Measurements from ENCODE around the gene ZNF568. TPM values are rescaled to one million over a fixed set of nuclear protein-coding genes. Genes with fewer than 3 reads are reported as not detected.

The ZNF568 gene
- polyA plus RNA-seq, 1 of the 3 experiments (the other 2 are of a cell fraction) = 5.5 TPM

GRCh38 chr19:36915992-36916830 is at the start of gene ZNF568, which contains the start of gene ZNF829 (continued):
- TF ChIP-seq TAF1 (IDR thresholded peaks at IDR 0.05; ENCODE audit: borderline replicate concordance, low read depth, low read length) = no peak
- TF ChIP-seq SMC3 (IDR thresholded peaks at IDR 0.05; ENCODE audit: low read depth, low read length) = peak; percentile 35
- no peak for TF ChIP-seq POLR2AphosphoS5 (IDR thresholded peaks at IDR 0.05; ENCODE audit: low read depth, low read length)
- peak; percentile 99 for TF ChIP-seq ZBTB33 (IDR thresholded peaks at IDR 0.05; ENCODE audit: borderline replicate concordance, low read depth)
- no peak for TF ChIP-seq FOSL2 (IDR thresholded peaks at IDR 0.05; ENCODE audit: borderline replicate concordance, low read depth)
- 0 out of 2 replicates have a peak, but pooled peaks have one; percentile 46 for TF ChIP-seq SIN3A (IDR thresholded peaks at IDR 0.05; ENCODE audit: borderline replicate concordance, low read depth, low read length)
- TF ChIP-seq CTCF (IDR thresholded peaks at IDR 0.05) = peak; percentile 68
- no peak for TF ChIP-seq EZH2phosphoT487 (IDR thresholded peaks at IDR 0.05; ENCODE audit: borderline replicate concordance, low read depth)

GRCh38 chr19:36876993-36877938 is 38.9 kb upstream of the ZNF568 start:
- H3K4me1 ChIP-seq (ENCODE audit: control insufficient read depth in 1 of 2, insufficient read depth in 2 of 2, low read depth in 1 of 2, low read length in 1 of 2) = no peaks in the 10 kb centered on the region
- H2AFZ ChIP-seq (ENCODE audit: low read depth) = no peak overlapping the region
- no peak overlapping the region for H3K4me2 ChIP-seq
- H3K9me3 ChIP-seq = peaks cover 90% of the 10 kb centered on the region
- H3K9me2 ChIP-seq = no peaks in the 10 kb centered on the region
- no peaks in the 10 kb centered on the region for H3K79me2 ChIP-seq (ENCODE audit: insufficient read depth)
- H3K36me3 ChIP-seq (replicated peaks in 1 of 2; ENCODE audit: control insufficient read depth in 1 of 2, insufficient read depth in 2 of 2, low read length in 1 of 2) = peaks cover 29 to 74% of the 10 kb centered on the region in 2 experiments
- H4K20me1 ChIP-seq (ENCODE audit: insufficient read depth) = no peaks in the 10 kb centered on the region
- 86% methylated on average over 10 of the region's 10 CpGs for WGBS (ENCODE audit: low lambda C conversion rate)
- H3K4me3 ChIP-seq (ENCODE audit: low read depth in 2 of 2, low read length in 1 of 2) = no peak overlapping the region; a peak in 1 of 4 replicates
- H3K9ac ChIP-seq = no peak overlapping the region
- no peak overlapping the region for H3K27ac ChIP-seq (ENCODE audit: low read depth in 2 of 2, low read length in 1 of 2)
- no peaks in the 10 kb centered on the region for H3K27me3 ChIP-seq (ENCODE audit: insufficient read depth)
- POLR2A ChIA-PET = no interaction called here
- peaks cover 3% of the 10 kb centered on the region for H3F3A ChIP-seq (replicated peaks; ENCODE audit: insufficient read depth)
- no peak for DNase-seq
- TF ChIP-seq ZBTB33 (IDR thresholded peaks at IDR 0.05; ENCODE audit: borderline replicate concordance, low read depth) = no peak
- TF ChIP-seq SMC3 (IDR thresholded peaks at IDR 0.05; ENCODE audit: low read depth, low read length) = no peak
- TF ChIP-seq SIN3A (IDR thresholded peaks at IDR 0.05; ENCODE audit: borderline replicate concordance, low read depth, low read length) = no peak
- no peak for TF ChIP-seq USF1 (IDR thresholded peaks at IDR 0.05; ENCODE audit: borderline replicate concordance, low read depth)
- TF ChIP-seq YY1 (IDR thresholded peaks at IDR 0.05; ENCODE audit: low read depth) = no peak
- TF ChIP-seq TEAD4 (IDR thresholded peaks at IDR 0.05; ENCODE audit: borderline replicate concordance, insufficient read depth) = no peak
- TF ChIP-seq PBX3 (IDR thresholded peaks at IDR 0.05) = no peak
- TF ChIP-seq NRF1 (IDR thresholded peaks at IDR 0.05; ENCODE audit: low read depth, low read length) = no peak
- no peak for TF ChIP-seq MEF2A (IDR thresholded peaks at IDR 0.05; ENCODE audit: borderline replicate concordance, low read depth)
- CTCF ChIA-PET = no interaction called here

Measured in SK-N-SH (cell line).